Epithelial cell of prostate (primary cell): ENCODE results near the gene CDK8.
"Not testable (repeated sequence)": the region's sequence is repeated elsewhere in the genome, so short reads cannot be mapped to it uniquely, and the experiment has no call there.

ENCODE experiments used
- DNase-seq: peaks from one replicate; pipeline ENCODE4 v3.0.0-alpha.2; 2011; ENCODE audit warnings: low read depth, low spot score
- H3K27ac ChIP-seq: fragments of 450-650 bp; 2 replicates; pipeline ENCODE4 v1.5.1; 2017; ENCODE audit warnings: mild to moderate bottlenecking

CDK8 gene

DNA sequence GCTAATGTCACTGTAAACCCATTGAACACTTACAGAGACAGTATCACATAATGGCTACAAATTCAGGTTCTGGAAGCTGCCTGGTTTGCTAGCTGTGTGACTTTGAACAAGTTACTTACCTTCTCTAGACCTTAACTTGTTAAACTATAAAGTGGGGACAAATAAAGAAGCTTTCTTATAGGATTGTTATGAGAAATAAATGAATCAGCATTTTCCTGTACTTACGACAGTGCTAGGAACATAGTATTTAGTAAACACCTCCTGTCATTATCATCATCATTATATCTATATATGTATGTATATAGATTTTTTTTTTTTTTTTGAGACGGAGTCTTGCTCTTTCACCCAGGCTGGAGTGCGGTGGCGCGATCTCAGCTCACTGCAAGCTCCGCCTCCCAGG, 54.9 kb downstream of the CDK8 start:
- no peak overlapping the region for H3K27ac ChIP-seq
- DNase-seq, result no peak

DNA sequence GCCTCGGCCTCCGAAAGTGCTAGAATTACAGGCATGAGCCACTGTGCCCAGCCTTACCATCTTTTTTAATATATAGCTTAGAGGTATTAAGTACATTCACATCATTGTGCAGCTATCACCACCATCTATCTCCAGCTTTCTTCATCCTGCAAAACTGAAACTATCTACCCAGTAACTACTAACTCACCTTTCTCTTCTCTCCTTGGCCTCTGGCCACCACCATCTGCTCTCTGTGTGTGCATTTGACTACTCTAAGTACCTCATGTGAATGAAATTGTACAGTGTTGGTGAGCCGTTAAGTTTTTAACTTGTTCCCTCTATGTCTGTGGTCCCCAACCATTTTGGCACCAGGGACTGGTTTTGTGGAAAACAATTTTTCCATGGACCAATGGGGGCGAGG, 56.1 kb downstream of the CDK8 start:
- no peak for DNase-seq
- no peak overlapping the region for H3K27ac ChIP-seq

DNA sequence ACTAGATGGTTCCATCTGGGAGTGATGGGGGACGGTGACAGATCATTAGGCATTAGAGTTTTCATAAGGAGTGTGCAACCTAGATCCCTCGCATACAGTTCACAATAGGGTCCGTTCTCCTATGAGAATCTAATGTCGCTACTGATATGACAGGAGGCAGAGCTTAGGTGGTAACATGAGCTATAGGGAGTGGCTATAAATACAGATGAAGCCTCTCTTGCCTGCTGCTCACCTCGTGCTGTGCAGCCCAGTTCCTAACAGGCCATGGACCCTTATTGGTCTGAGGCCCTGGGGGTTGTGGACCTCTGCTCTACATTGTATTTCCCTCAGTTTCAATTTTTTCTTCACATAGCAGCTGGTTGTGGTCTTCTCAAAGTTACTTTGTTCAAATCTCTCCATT, 56.5 kb downstream of the CDK8 start:
- DNase-seq, result no peak
- H3K27ac ChIP-seq, result no peak overlapping the region

DNA sequence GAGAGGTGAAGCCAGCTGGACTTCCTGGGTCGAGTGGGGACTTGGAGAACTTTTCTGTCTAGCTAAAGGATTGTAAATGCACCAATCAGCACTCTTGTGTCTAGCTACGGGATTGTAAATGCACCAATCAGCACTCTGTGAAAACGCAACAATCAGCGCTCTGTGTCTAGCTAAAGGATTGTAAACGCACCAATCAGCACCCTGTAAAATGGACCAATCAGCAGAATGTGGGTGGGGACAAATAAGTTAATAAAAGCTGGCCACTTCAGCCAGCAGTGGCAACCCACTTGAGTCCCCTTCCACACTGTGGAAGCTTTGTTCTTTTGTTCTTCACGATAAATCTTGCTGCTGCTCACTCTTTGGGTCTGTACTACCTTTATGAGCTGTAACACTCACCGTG, 58.1 kb downstream of the CDK8 start:
- DNase-seq, H3K27ac ChIP-seq: not testable (repeated sequence)

DNA sequence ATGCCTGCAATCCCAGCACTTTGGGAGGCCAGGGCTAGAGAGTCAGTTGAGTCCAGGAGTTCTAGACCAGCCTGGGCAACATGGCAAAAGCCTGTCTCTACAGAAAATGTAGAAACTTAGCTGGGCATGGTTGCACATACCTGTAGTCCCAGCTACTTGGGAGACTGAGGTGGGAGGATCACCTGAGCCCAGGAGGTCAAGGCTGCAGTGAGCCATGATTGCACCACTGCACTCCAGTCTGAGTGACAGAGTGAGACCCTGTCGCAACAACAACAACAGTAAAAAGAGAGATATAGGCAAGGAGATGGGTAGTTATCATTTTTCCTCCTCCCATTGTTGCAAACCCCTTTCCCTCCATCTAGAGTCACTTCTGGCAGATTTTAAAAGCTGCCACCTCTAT, 62.2 kb downstream of the CDK8 start:
- H3K27ac ChIP-seq, DNase-seq: not testable (repeated sequence)

DNA sequence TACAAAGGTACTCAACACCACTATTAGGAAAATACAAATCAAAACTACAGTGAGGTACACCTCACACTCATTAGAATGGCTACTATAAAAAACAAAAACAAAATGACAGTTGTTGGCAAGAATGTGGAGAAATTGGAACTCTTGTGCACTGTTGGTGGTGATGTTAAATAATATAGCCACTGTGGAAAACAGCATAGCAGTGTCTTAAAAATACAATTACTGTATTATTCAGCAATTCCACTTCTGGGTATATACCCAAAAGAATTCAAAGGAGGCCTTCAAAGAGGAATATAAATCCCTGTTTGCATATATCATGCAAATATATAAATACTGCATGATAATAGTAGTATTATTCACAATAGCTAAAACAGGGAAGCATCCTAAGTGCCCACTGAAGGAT, 66.8 kb downstream of the CDK8 start:
- no peak for DNase-seq
- H3K27ac ChIP-seq, result no peak overlapping the region

DNA sequence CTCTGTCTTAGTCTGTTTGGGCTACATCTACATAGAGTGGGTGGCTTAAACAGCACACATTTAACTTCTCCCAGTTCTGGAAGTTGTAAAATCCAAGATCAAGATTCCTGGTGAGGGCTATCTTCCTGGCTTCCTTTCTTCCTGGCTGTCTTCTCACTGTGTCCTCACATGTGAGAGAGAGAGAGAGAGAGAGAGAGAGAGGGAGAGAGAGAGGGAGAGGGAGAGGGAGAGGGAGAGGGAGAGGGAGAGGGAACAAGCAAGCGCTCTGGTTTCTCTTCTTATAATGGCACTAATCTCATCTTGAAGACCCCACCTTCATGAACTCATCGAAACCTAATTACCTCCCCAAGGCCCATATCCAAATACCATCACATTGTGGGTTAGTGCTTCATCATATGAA, 69.2 kb downstream of the CDK8 start:
- no peak overlapping the region for H3K27ac ChIP-seq
- no peak for DNase-seq

DNA sequence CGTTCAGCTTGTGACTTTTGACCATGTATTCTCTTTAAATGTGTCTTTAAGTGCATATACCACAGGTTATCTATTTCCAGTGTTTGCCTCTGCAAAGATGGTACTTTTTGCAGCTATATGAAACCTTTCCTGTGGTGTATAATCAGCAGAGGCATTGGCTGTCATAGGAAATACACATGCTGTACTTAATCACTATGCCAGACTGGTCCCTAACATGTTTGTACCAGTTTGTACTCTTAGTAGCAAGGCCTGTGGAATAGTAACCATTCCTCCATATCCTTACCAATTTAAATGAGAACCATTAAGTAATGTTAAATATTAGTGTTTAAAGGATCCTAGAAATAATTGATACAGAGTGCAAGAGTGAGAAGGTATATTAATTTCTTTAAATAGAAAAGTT, 69.8 kb downstream of the CDK8 start:
- H3K27ac ChIP-seq, result no peak overlapping the region
- DNase-seq, result no peak

DNA sequence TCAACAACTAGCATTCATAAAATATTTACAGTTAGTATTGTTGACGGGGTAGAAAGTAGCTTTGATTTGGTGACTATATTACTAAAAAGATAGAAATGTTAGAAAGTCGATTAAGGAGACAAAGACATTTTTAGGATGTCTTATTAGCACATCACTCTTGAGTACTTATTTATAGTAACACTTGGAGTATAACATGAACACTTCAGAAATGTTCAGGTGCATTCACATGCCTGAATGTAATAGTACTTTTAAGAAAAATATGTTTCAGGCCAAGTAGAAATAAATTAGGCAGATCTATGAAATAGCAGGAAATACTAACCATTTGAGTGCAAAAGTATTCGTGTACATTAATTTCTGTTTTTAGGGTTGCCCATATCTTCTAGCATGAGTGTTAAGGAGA, 70.4 kb downstream of the CDK8 start:
- no peak for DNase-seq
- H3K27ac ChIP-seq, result no peak overlapping the region

DNA sequence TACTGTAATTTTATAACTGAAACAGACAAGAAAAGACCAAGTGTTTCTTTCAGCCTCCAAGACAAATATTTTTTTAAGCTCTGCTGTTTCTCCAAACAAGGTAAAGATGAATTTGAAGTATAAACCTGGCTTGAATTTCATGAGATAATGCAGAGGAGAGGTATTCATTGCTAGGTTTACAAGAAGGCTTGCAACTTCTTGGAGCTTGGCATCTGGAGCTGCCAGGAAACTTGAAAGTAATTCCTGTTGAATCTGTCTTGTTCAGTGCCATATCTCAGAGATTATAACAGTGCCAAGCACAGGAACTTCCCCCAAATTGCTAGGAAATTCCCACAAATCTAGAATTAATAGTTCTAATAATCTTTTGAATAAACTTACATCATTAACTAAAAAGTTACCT, 70.9 kb downstream of the CDK8 start:
- no peak for DNase-seq
- no peak overlapping the region for H3K27ac ChIP-seq

DNA sequence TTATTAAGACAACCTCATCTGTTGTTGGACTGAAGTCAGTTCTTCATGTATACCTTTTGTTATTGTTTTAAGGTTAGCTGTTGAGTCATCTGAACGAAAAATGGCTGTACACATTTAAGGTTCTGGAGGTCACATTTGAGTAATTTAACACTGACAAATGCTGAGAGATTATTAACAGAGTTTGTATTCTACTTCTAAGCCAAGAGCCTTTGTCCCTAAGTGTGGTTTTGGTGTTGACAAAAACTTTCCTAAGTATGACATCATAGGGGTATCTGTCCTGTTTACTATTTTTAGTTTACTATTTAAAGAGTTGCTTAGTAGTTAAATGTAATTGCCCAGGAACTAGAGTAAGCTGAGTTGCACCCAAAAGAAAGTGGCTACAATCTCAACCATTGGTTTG, 71.9 kb downstream of the CDK8 start:
- DNase-seq, result no peak

DNA sequence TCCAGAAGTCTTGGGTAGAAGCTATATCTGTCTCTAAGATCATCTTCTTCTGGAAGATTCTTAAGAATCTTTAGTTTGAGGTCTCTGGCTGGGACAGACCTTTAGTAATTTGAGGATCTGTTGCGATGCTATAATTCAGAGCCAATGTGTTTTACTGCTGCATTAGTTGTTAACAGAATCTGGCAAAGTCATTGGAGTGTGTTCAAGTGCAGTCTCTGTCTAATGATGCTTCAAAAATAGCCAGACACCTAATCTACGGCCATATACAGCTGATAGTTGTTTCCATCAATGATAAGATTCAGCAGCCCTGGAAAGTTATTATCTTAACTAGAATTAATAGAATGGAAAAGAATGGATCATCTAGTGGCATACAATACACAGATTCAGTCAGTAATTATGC, 72.6 kb downstream of the CDK8 start:
- DNase-seq, result no peak
- H3K27ac ChIP-seq, result no peak overlapping the region

More for the DNA sequence above, 71.9 kb downstream of the CDK8 start:
- H3K27ac ChIP-seq, result no peak overlapping the region

DNA sequence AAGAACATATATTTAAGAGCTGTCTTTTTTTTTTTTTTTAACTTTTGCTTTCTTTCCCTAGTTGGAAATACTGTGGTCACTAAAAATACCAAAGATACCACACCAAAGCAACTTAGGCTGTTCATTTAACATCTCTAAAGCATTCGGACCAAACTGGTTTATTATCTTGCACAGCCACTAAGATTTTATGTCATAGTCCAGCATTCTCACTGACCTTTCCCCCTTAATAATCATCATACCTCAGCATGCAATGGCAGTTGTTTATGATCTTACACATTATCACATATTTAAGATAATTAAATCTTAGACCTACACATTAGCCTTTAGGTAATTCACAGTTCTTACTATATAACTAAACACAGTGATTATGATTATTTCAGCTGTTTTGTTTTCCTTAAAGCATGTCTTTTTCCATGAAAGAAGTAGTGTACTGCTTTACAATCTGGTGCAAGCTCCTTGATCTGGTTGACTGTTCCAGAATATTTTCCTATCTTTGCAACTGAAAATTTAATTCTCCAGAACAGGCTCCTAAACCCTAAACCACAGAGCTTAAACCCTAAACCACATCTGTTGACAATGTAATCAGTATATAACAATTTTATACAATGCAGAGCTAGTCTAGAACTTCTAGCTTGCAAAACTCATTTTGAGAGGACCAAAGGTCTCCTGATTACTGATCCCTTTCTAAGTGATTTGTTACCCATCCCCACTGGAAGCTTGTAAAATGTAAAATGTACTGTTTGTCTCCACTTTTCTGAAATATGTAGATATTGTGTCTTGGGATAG, 74.2 kb downstream of the CDK8 start:
- no peak overlapping the region for H3K27ac ChIP-seq
- DNase-seq, result no peak

DNA sequence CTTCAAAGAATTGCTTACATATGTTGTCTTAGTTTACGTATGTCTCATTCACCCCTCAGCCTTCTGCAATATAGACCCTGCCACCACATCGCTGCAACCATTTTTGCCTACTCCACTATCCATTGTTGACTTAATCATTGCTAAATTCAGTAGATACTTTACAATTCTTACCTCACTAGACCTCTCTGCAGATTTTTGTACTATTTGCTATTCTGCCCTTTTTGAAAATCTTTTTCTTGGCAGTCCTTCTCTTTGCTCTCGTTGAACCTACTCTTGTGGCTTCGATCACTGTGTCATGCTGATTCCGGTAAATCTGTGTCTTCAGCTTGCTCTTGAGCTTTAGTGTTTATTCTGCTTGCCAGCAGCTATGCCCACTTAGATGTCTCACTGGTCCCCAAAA, 81.2 kb downstream of the CDK8 start:
- H3K27ac ChIP-seq, result no peak overlapping the region
- DNase-seq, result no peak

DNA sequence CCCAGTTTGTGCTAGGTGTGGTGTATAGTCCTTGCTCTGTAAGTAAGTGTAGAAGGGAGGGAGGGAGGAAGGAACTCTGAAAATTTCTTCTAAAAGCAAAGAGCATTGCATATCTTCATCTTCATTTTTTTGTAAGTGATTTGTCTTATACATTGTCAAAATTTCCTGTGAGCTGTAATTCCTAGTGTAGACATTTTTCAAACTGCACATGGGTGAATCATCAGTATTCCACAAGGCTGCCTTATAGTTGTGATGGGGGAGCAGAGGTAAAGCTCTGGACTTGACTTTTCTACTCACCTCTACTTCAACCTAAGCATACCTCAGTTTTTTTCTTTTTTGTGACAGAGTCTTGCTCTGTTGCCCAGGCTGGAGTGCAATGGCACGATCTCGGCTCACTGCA, 86.9 kb downstream of the CDK8 start:
- DNase-seq, result no peak
- no peak overlapping the region for H3K27ac ChIP-seq

DNA sequence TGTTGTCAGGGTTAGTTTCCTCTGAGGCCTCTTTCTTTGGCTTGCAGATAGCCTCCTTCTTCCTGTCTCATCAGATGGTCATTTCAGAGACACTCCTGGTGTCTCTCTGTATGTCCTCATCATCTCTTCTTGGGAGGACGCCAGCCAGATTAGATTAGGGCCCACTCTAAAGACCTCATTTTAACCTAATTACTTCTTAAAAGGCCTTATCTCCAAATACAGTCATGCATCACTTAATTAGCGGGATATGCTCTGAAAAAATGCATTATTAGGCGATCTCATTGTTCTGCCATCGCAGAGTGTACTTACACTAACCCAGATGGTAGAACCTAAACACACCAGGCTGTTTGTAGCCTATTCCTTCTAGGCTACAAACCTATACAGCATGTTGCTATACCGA, 89.0 kb downstream of the CDK8 start:
- no peak overlapping the region for H3K27ac ChIP-seq

DNA sequence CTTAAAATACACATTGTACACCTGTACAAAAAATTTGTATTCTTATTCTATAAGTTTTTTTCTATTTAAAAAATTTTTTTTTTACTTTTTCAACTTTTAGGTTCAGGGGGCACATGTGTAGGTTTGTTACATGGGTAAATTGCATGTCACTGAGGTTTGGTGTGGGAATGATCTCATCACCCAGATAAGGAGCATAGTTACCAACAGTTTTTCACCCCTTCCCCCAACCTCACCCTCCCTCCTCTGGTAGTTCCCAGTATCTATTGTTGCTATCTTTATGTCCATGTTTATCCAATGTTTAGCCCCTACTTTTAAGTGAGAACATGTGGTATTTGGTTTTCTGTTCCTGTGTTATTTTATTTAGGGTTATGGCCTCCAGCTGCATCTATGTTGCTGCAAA, 89.9 kb downstream of the CDK8 start:
- no peak for DNase-seq

More for the DNA sequence above, 89.0 kb downstream of the CDK8 start:
- DNase-seq, result no peak

DNA sequence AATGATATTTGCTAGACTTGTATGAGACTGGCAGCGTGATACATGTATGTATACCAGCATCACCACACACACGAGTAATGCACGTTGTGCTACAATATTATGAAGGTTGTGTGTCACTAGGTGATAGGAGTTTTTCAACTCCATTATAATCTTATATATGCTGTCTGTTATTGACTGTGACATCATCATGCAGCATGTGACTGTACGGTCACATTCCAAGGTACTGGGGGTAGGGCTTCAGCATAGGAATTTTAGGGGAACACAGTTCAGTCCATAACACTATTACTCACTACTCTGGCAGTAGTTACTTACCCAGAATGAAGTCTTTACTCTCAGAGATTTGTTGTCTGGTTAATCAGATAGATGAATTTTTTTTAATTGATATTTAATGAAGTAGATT, 91.1 kb downstream of the CDK8 start:
- no peak for DNase-seq
- H3K27ac ChIP-seq, result no peak overlapping the region

More for the DNA sequence above, 89.9 kb downstream of the CDK8 start:
- no peak overlapping the region for H3K27ac ChIP-seq

DNA sequence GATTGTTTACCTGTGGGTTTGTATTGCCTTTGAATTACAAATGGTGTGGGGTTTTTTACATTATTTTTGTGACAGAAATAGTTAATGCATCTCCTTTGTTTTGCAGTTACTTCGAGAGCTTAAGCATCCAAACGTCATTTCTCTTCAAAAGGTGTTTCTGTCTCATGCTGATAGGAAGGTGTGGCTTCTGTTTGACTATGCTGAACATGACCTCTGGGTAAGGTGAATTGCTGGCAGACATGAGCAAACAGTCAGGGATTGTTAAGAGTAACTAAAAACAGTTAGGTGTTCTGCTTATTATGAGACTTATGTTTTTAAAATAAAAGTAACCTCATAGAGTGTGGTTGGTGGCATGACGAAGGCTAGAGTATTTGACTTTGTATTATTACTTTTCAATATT, 95.0 kb downstream of the CDK8 start:
- H3K27ac ChIP-seq, result no peak overlapping the region
- DNase-seq, result no peak

DNA sequence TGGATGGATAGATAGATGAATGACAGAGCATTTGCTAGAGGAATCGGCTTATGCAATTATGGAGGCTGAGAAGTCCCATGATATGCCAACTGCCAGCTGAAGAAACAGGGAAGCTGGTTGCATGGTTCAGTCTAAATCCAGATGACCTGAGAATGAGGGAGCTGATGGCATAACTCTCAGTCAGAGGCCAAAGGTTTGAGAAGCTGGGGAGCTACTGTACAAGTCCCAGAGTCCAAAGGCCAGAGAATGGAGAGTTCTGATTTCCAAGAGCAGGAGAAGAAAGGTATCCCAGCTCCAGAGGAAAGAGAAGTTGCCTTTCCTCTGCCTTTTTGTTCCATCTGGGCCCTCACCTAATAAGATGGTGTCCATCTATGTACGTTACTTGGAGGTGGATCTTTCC, 108.3 kb downstream of the CDK8 start:
- no peak for DNase-seq
- no peak overlapping the region for H3K27ac ChIP-seq

DNA sequence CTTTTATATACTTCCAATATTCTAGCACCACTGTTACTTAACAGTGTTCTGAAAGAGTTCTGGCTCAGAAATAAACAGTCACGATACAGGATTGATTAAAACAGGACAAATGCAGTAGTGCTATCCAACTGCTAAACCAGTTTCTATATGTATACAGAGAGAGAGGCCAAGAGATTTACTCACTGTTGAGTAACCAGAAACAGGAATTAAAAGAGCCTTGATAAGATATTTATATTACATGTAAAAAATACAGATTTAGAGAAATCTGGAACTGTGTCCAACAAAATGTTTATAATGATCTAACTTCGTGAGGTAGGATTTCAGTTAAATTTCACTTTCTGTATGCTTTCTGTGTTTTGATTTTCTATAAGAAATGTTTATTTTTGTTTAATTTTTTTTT, 116.6 kb downstream of the CDK8 start:
- DNase-seq, result no peak

DNA sequence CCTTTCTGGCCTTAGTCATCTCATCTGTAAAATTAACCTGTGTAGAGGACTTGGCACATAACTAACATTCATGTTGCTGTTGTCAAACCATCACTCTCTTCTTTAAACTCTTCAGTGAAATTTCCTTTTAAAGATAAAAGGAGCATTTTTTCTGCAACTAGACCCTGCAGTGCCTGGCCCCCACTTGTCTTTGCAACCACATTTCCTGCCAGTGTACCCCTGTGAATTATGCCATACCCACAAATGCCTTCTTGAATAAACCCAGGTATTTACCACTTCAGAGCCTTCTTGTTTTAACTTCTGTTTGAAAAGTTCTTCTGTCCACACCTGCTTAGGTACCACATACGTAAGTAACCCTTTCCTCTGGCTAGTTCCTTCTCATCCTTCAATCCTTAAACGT, 118.8 kb downstream of the CDK8 start:
- no peak overlapping the region for H3K27ac ChIP-seq
- DNase-seq, result no peak

More for the DNA sequence above, 116.6 kb downstream of the CDK8 start:
- H3K27ac ChIP-seq, result no peak overlapping the region

DNA sequence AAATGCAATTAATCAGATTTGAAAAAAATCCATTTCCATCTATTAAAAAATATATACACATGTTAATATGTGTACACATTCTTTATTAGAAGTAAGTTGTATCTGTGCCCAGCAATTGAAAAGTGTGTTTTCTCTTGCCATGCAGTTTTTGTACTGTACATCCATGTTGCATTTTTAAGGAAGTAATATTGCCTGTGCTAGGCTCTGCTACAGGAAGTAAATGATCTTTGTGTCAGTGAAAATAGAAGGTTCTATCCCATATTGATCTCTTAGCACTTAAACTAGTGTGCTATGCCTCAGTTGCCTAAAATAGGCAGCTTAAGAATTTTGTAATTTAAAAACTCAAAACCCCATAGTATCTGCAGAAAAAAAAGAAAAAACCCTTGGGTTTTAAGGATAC, 122.5 kb downstream of the CDK8 start:
- no peak for DNase-seq
- no peak overlapping the region for H3K27ac ChIP-seq
